ENCODE data around the gene MT1B. TPM values are rescaled to one million over a fixed set of nuclear protein-coding genes. Genes with fewer than 3 reads are reported as not detected.

Gene MT1B
- total RNA-seq, 2 experiments from 2014 or later: not detected

DNA sequence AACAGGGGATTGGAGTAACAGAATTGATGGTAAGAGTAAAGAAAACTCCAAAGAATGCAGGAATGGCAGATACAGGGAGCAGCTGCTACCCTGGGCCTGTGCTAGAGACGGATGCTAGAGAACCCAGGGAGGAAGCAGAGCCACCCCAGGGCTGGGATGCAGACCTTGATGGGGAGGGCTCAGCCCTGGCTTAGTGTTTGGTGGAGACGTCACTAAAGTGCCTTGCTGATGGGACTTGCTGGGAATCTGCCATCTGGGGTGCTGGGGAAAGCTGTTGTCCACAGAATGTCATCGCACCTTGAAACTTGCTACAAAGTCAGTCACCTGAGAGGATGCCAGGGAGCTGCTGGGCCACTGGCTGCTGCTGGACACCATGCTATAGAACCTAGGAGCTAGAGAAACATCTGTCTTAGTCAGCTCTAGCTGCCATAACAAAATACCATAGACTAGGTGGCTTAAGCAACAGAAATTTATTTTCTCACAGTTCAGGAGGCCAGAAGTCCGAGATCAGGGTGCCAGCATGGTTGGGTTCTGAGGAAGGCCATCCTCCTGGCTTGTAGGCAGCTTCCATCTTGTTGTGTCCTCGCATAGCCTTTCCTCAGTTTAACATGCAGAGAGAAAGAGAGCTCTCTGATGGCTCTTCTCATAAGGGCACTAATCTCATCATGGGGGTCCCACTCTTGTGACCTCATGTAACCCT is 45.9 kb downstream of the MT1B start:
- Mint-ChIP-seq H3K27ac (no peak overlapping the region), H3K9me3 (no peaks in the 10 kb centered on the region), H3K4me1 (ENCODE audit: low read depth) (peaks cover 7% of the 10 kb centered on the region), H3K36me3 (no peaks in the 10 kb centered on the region), H3K27me3 (no peaks in the 10 kb centered on the region), H3K4me3 (no peak overlapping the region)
- CTCF ChIA-PET: interaction anchor here (2.2 kb wide), 1 partner anchor 121 kb away, joined by 8 read pairs; no protein-coding TSS in a partner anchor
- intact Hi-C loops (cut with micrococcal nuclease): no loop called here
- POLR2A ChIA-PET: no interaction called here
- no peak for DNase-seq

DNA sequence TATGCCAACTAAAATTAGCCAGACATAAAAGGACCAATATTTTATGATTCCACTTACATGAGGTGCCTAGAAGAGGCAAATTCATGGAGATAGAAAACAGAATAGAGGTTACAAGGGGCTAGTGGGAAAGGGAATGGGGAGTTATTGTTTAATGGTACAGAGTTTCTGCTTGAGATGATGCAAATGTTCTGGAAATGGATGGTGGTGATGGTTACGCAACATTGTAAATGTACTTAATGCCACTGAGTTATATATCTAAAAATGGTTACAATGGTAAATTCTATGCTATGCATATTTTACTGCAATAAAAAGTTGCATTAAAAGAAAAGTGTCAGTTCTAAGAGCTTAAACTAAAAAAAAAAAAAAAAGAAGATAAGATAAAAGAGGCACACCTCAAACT is 48.5 kb downstream of the MT1B start:
- Mint-ChIP-seq H3K36me3 (no peaks in the 10 kb centered on the region), H3K27ac (no peak overlapping the region), H3K27me3 (no peaks in the 10 kb centered on the region), H3K4me1 (ENCODE audit: low read depth) (peaks cover 7% of the 10 kb centered on the region), H3K4me3 (no peak overlapping the region), H3K9me3 (no peaks in the 10 kb centered on the region)
- intact Hi-C loops (cut with micrococcal nuclease): no loop called here
- DNase-seq: no peak
- ChIA-PET POLR2A (interaction anchor here (0.9 kb wide), 1 partner anchor 17 kb away, joined by 3 read pairs; no protein-coding TSS in a partner anchor), CTCF (interaction anchor here (1.3 to 4.0 kb wide), 6 partner anchors 17 to 186 kb away, joined by 3 to 140 read pairs (median 30); partner anchors contain the start of gene MT1X)

GRCh38 chr16:56700631-56701030 is 48.9 kb downstream of the MT1B start:
- Mint-ChIP-seq H3K27ac (no peak overlapping the region), H3K9me3 (no peaks in the 10 kb centered on the region), H3K27me3 (no peaks in the 10 kb centered on the region), H3K36me3 (no peaks in the 10 kb centered on the region), H3K4me1 (ENCODE audit: low read depth) (peaks cover 7% of the 10 kb centered on the region), H3K4me3 (no peak overlapping the region)
- intact Hi-C loops (cut with micrococcal nuclease): no loop called here
- ChIA-PET CTCF (interaction anchor here (1.3 to 4.0 kb wide), 9 partner anchors 17 to 186 kb away, joined by 3 to 140 read pairs (median 24); partner anchors contain the start of genes MT1X and MT2A), POLR2A (interaction anchor here (0.9 kb wide), 1 partner anchor 18 kb away, joined by 3 read pairs; no protein-coding TSS in a partner anchor)
- DNase-seq: no peak

DNA sequence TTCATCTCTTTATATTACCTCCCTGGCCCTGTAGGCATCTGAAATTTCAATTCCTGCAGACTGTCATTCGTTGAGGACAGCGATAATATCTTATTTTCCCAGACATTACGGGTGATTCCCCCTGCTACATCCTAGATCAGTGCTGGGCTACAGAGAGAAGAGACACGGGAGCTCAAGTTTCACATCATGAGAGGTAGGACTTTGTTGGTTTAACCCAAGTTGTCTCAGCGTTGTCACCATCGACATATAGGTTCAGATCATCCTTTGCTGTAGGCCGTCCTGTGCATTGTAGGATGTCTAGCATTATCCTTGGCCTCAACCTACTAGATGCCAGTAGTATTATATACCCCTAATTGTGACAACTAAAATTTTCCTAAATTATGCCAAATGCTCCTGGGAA is 49.8 kb downstream of the MT1B start:
- H3K4me1 Mint-ChIP-seq (ENCODE audit: low read depth): peaks cover 7% of the 10 kb centered on the region
- H3K27ac Mint-ChIP-seq: no peak overlapping the region
- no peaks in the 10 kb centered on the region for H3K9me3 Mint-ChIP-seq
- no peaks in the 10 kb centered on the region for H3K36me3 Mint-ChIP-seq
- POLR2A ChIA-PET: interaction anchor here (0.7 to 1.4 kb wide), 2 partner anchors 19 to 100 kb away, joined by 3 to 4 read pairs; no protein-coding TSS in a partner anchor
- no peaks in the 10 kb centered on the region for H3K27me3 Mint-ChIP-seq
- CTCF ChIA-PET: interaction anchor here (0.6 to 4.0 kb wide), 48 partner anchors 9 to 758 kb away, joined by 3 to 140 read pairs (median 6); partner anchors contain the start of genes BBS2, MT1F, MT1X and MT2A
- intact Hi-C loops (cut with micrococcal nuclease): no loop called here
- no peak for DNase-seq
- no peak overlapping the region for H3K4me3 Mint-ChIP-seq

Other genes with a start within 250 kb of the MT1B start
- 10 to 100 TPM; 42.0 to 45.4 TPM for gene AMFR, start 226.3 kb upstream of the MT1B start, total RNA-seq
- gene NUDT21, start 200.6 kb upstream of the MT1B start, total RNA-seq: 100 to 1,000 TPM; 352 to 361 TPM
- 10 to 100 TPM; 63.0 to 66.4 TPM for gene OGFOD1, start 200.3 kb upstream of the MT1B start, total RNA-seq
- gene BBS2, start 131.9 kb upstream of the MT1B start, total RNA-seq: 10 to 100 TPM; 21.5 to 22.6 TPM
- not detected for gene MT4, start 86.8 kb upstream of the MT1B start, total RNA-seq
- 1 to 10 TPM; 3.1 to 3.9 TPM for gene MT3, start 62.4 kb upstream of the MT1B start, total RNA-seq
- gene MT2A, start 43.3 kb upstream of the MT1B start, total RNA-seq: 100 to 1,000 TPM; 102 to 105 TPM
- 1 to 10 TPM; 4.4 to 4.8 TPM for gene MT1E, start 26.1 kb upstream of the MT1B start, total RNA-seq
- not detected for gene MT1M, start 19.2 kb upstream of the MT1B start, total RNA-seq
- under 1 TPM in 1 of 2 experiments, not detected in 1; 0.94 TPM for gene MT1A, start 13.2 kb upstream of the MT1B start, total RNA-seq
- gene MT1F, start 6.1 kb downstream of the MT1B start, total RNA-seq: 1 to 10 TPM; 8.5 to 9.2 TPM
- 1 to 10 TPM; 5.0 to 5.8 TPM for gene MT1G, start 16.2 kb downstream of the MT1B start, total RNA-seq
- gene MT1H, start 17.9 kb downstream of the MT1B start, total RNA-seq: under 1 TPM in 1 of 2 experiments, not detected in 1; 0.70 TPM
- 10 to 100 TPM; 31.9 to 38.1 TPM for gene MT1X, start 30.6 kb downstream of the MT1B start, total RNA-seq
- gene NUP93, start 78.2 kb downstream of the MT1B start, total RNA-seq: 100 to 1,000 TPM; 131 to 133 TPM
- not detected for gene SLC12A3, start 213.3 kb downstream of the MT1B start, total RNA-seq

Data from activated CD4-positive, alpha-beta memory T cell treated with anti-CD3 and anti-CD28 coated beads for 36 hours (primary cell).